Measurements from ENCODE around the gene CAPN12.
"Not testable (repeated sequence)": the region's sequence is repeated elsewhere in the genome, so short reads cannot be mapped to it uniquely, and the experiment has no call there.

The CAPN12 gene

GRCh38 chr19:38770949-38771275 lies 26.6 kb upstream of the CAPN12 start:
- DNase-seq (ENCODE audit: extremely low read depth in 1 of 2, low read depth in 1 of 2) = not testable (repeated sequence)

- DNase-seq (ENCODE audit: extremely low read depth in 1 of 2, low read depth in 1 of 2) = not testable (repeated sequence)
Observed at GRCh38 chr19:38770228-38770948, 26.1 kb upstream of the CAPN12 start.

GRCh38 chr19:38769635-38770211 lies 25.4 kb upstream of the CAPN12 start:
- DNase-seq (ENCODE audit: extremely low read depth in 1 of 2, low read depth in 1 of 2) = peak; percentile 69 to 80

- no peak for DNase-seq (ENCODE audit: extremely low read depth in 1 of 2, low read depth in 1 of 2)
Observed at GRCh38 chr19:38766276-38767047, 22.2 kb upstream of the CAPN12 start.

GRCh38 chr19:38765214-38765613 lies 20.9 kb upstream of the CAPN12 start:
- DNase-seq (ENCODE audit: extremely low read depth in 1 of 2, low read depth in 1 of 2) = no peak

- no peak for DNase-seq (ENCODE audit: extremely low read depth in 1 of 2, low read depth in 1 of 2)
Observed at GRCh38 chr19:38763795-38764220, 19.5 kb upstream of the CAPN12 start.

GRCh38 chr19:38761884-38762389 lies 17.7 kb upstream of the CAPN12 start:
- not testable (repeated sequence) for DNase-seq (ENCODE audit: extremely low read depth in 1 of 2, low read depth in 1 of 2)

- DNase-seq (ENCODE audit: extremely low read depth in 1 of 2, low read depth in 1 of 2) = not testable (repeated sequence)
Observed at GRCh38 chr19:38760805-38761517, 16.7 kb upstream of the CAPN12 start.

GRCh38 chr19:38759590-38760003 lies 15.3 kb upstream of the CAPN12 start:
- no peak for DNase-seq (ENCODE audit: extremely low read depth in 1 of 2, low read depth in 1 of 2)

- not testable (repeated sequence) for DNase-seq (ENCODE audit: extremely low read depth in 1 of 2, low read depth in 1 of 2)
Observed at GRCh38 chr19:38754196-38754595, 9.9 kb upstream of the CAPN12 start.

GRCh38 chr19:38753783-38754182 lies 9.5 kb upstream of the CAPN12 start:
- not testable (repeated sequence) for DNase-seq (ENCODE audit: extremely low read depth in 1 of 2, low read depth in 1 of 2)

- DNase-seq (ENCODE audit: extremely low read depth in 1 of 2, low read depth in 1 of 2) = no peak
Observed at GRCh38 chr19:38745316-38745715, 1.0 kb upstream of the CAPN12 start.

GRCh38 chr19:38744874-38745273 lies 600 bp upstream of the CAPN12 start:
- no peak for DNase-seq (ENCODE audit: extremely low read depth in 1 of 2, low read depth in 1 of 2)

- DNase-seq (ENCODE audit: extremely low read depth in 1 of 2, low read depth in 1 of 2) = no peak
Observed at GRCh38 chr19:38743394-38744297, 628 bp downstream of the CAPN12 start.

GRCh38 chr19:38742906-38743305 lies 1.4 kb downstream of the CAPN12 start:
- DNase-seq (ENCODE audit: extremely low read depth in 1 of 2, low read depth in 1 of 2) = no peak

GRCh38 chr19:38742296-38742695 lies 2.0 kb downstream of the CAPN12 start:
- no peak for DNase-seq (ENCODE audit: extremely low read depth in 1 of 2, low read depth in 1 of 2)

GRCh38 chr19:38741670-38742069 lies 2.6 kb downstream of the CAPN12 start:
- DNase-seq (ENCODE audit: extremely low read depth in 1 of 2, low read depth in 1 of 2) = no peak

- no peak for DNase-seq (ENCODE audit: extremely low read depth in 1 of 2, low read depth in 1 of 2)
Observed at GRCh38 chr19:38740932-38741331, 3.3 kb downstream of the CAPN12 start.

- DNase-seq (ENCODE audit: extremely low read depth in 1 of 2, low read depth in 1 of 2) = no peak
Observed at GRCh38 chr19:38740257-38740592, 4.0 kb downstream of the CAPN12 start.

All from stimulated activated CD8-positive, alpha-beta memory T cell treated with anti-CD3 and anti-CD28 coated beads, Interleukin-7, amount 100 ng/mL, for 48 hours (primary cell).